Loucy (cell line): ENCODE results near the gene PACC1.

Experiments used
- H2AFZ ChIP-seq: fragments of 200-600 bp; sonication (generic); 2 replicates; pipeline ENCODE4 v1.6.0; 2016; ENCODE audit warnings: antibody characterized with exemption, mild to moderate bottlenecking, low read length, moderate library complexity
- H3F3A ChIP-seq: fragments of 200-600 bp; 2 replicates; pipeline ENCODE4 v1.6.0; 2016; ENCODE audit warnings: antibody characterized with exemption, low read depth, mild to moderate bottlenecking
- H3K27me3 ChIP-seq: fragments of 200-600 bp; sonication (generic); 2 replicates; pipeline ENCODE4 v1.6.1; 2014; ENCODE audit warnings: low read length, mild to moderate bottlenecking; ENCODE audit not compliant: insufficient read depth, poor library complexity, severe bottlenecking
- H3K36me3 ChIP-seq: fragments of 200-600 bp; sonication (generic); 2 replicates; pipeline ENCODE4 v1.6.1; 2016; ENCODE audit warnings: low read length; ENCODE audit not compliant: insufficient read depth
- H3K4me1 ChIP-seq: fragments of 200-600 bp; sonication (generic); 2 replicates; pipeline ENCODE4 v1.5.1; 2014; ENCODE audit warnings: low read length, mild to moderate bottlenecking; ENCODE audit not compliant: insufficient read depth, poor library complexity, severe bottlenecking
- H3K4me2 ChIP-seq: fragments of 200-600 bp; sonication (generic); 2 replicates; pipeline ENCODE4 v1.6.0; 2014; ENCODE audit warnings: antibody characterized with exemption, low read length, low read depth, mild to moderate bottlenecking; ENCODE audit not compliant: poor library complexity, severe bottlenecking
- H3K4me3 ChIP-seq: fragments of 200-600 bp; sonication (generic); 2 replicates; pipeline ENCODE4 v1.5.1; 2014; ENCODE audit warnings: low read length, mild to moderate bottlenecking, mixed read lengths; ENCODE audit not compliant: poor library complexity, severe bottlenecking
- H3K79me2 ChIP-seq: fragments of 200-600 bp; sonication (generic); 2 replicates; pipeline ENCODE4 v1.6.1; 2014; ENCODE audit warnings: low read length; ENCODE audit not compliant: insufficient read depth
- H3K9ac ChIP-seq: fragments of 200-600 bp; sonication (generic); 2 replicates; pipeline ENCODE4 v1.6.0; 2014; ENCODE audit warnings: mild to moderate bottlenecking, low read depth, low read length, moderate library complexity; ENCODE audit not compliant: poor library complexity, severe bottlenecking
- H3K9me2 ChIP-seq: fragments of 200-600 bp; sonication (generic); replicated peaks from 2 replicates; pipeline ENCODE4 v1.6.1; 2016; ENCODE audit warnings: low read depth, low read length, mixed read lengths
- H3K9me3 ChIP-seq: fragments of 200-600 bp; sonication (generic); 2 replicates; pipeline ENCODE4 v1.6.1; 2014; ENCODE audit warnings: mild to moderate bottlenecking, antibody characterized with exemption, low read length, low read depth; ENCODE audit not compliant: insufficient read depth
- H4K20me1 ChIP-seq: fragments of 200-600 bp; sonication (generic); 2 replicates; pipeline ENCODE4 v1.6.0; 2014; ENCODE audit warnings: antibody characterized with exemption, low read length, mild to moderate bottlenecking; ENCODE audit not compliant: insufficient read depth, poor library complexity, severe bottlenecking
- CTCF ChIP-seq: fragments of 200-600 bp; sonication (generic); conservative IDR thresholded peaks from 2 replicates; pipeline ENCODE4 v1.5.1; 2014; ENCODE audit warnings: mild to moderate bottlenecking, antibody characterized with exemption, low read length
- EZH2phosphoT487 ChIP-seq: fragments of 200-600 bp; IDR thresholded peaks from 2 replicates; pipeline ENCODE4 v1.6.1; 2018; ENCODE audit warnings: antibody characterized with exemption, mild to moderate bottlenecking, moderate library complexity, borderline replicate concordance

Gene PACC1

GRCh38 chr1:212446333-212446732 lies 31.6 kb upstream of the PACC1 start:
- no peak overlapping the region for H2AFZ ChIP-seq
- no peaks in the 10 kb centered on the region for H3K9me3 ChIP-seq
- H3K27me3 ChIP-seq: no peaks in the 10 kb centered on the region
- H3K4me1 ChIP-seq: no peaks in the 10 kb centered on the region
- no peaks in the 10 kb centered on the region for H3K9me2 ChIP-seq
- H3K79me2 ChIP-seq: no peaks in the 10 kb centered on the region
- H3K36me3 ChIP-seq: no peaks in the 10 kb centered on the region
- no peaks in the 10 kb centered on the region for H3F3A ChIP-seq
- no peak overlapping the region for H3K4me2 ChIP-seq
- H4K20me1 ChIP-seq: no peaks in the 10 kb centered on the region
- no peak for TF ChIP-seq CTCF
- no peak for TF ChIP-seq EZH2phosphoT487
- no peak overlapping the region for H3K4me3 ChIP-seq
- no peak overlapping the region for H3K9ac ChIP-seq

- TF ChIP-seq EZH2phosphoT487 (no peak), CTCF (no peak)
- H3K4me1 ChIP-seq: peaks cover 2% of the 10 kb centered on the region
- H3K36me3 ChIP-seq: no peaks in the 10 kb centered on the region
- H3K27me3 ChIP-seq: no peaks in the 10 kb centered on the region
- no peak overlapping the region for H2AFZ ChIP-seq
- H3F3A ChIP-seq: no peaks in the 10 kb centered on the region
- no peaks in the 10 kb centered on the region for H3K9me3 ChIP-seq
- H3K4me3 ChIP-seq: no peak overlapping the region
- H3K9ac ChIP-seq: no peak overlapping the region
- no peaks in the 10 kb centered on the region for H4K20me1 ChIP-seq
- H3K4me2 ChIP-seq: no peak overlapping the region
- H3K79me2 ChIP-seq: no peaks in the 10 kb centered on the region
- H3K9me2 ChIP-seq: no peaks in the 10 kb centered on the region
These were observed 27.7 kb upstream of the PACC1 start for GRCh38 chr1:212442408-212442807.

GRCh38 chr1:212440419-212440818 lies 25.7 kb upstream of the PACC1 start:
- H3F3A ChIP-seq: no peaks in the 10 kb centered on the region
- H3K9ac ChIP-seq: no peak overlapping the region
- no peaks in the 10 kb centered on the region for H4K20me1 ChIP-seq
- H2AFZ ChIP-seq: no peak overlapping the region
- H3K9me2 ChIP-seq: no peaks in the 10 kb centered on the region
- H3K4me1 ChIP-seq: peaks cover 5% of the 10 kb centered on the region
- H3K36me3 ChIP-seq: no peaks in the 10 kb centered on the region
- no peaks in the 10 kb centered on the region for H3K9me3 ChIP-seq
- H3K27me3 ChIP-seq: no peaks in the 10 kb centered on the region
- no peak for TF ChIP-seq CTCF
- no peak overlapping the region for H3K4me2 ChIP-seq
- no peak overlapping the region for H3K4me3 ChIP-seq
- no peaks in the 10 kb centered on the region for H3K79me2 ChIP-seq
